ENCODE data around the gene AGMO. TPM values are rescaled to one million over a fixed set of nuclear protein-coding genes. Genes with fewer than 3 reads are reported as not detected.

The AGMO gene
- total RNA-seq, 1 donor from 2014 or later: 0.98 TPM

- TF ChIP-seq CTCF (IDR thresholded peaks at IDR 0.05): no peak
- no peak for TF ChIP-seq POLR2A (IDR thresholded peaks at IDR 0.05)
- TF ChIP-seq POLR2AphosphoS5 (IDR thresholded peaks at IDR 0.05; ENCODE audit: insufficient read depth in 1 of 2, low read depth in 1 of 2): no peak
- no peak overlapping the region for H3K4me3 ChIP-seq
- no peaks in the 10 kb centered on the region for H3K27me3 ChIP-seq
- H3K4me1 ChIP-seq: peaks cover 5% of the 10 kb centered on the region
- H3K27ac ChIP-seq: peak overlapping the region; percentile 17
- no peaks in the 10 kb centered on the region for H3K36me3 ChIP-seq
- no peak for DNase-seq (ENCODE audit: extremely low spot score in 2 of 2)
- H3K9me3 ChIP-seq: no peaks in the 10 kb centered on the region
- intact Hi-C loops (cut with DNase I): no loop called here
Measured at GRCh38 chr7:15463801-15464666, 97.8 kb downstream of the AGMO start.

GRCh38 chr7:15462721-15463389, 99.0 kb downstream of the AGMO start:
- Histone ChIP-seq H3K9me3 (no peaks in the 10 kb centered on the region), H3K27ac (no peak overlapping the region), H3K4me1 (peaks cover 5% of the 10 kb centered on the region), H3K36me3 (no peaks in the 10 kb centered on the region), H3K4me3 (no peak overlapping the region), H3K27me3 (no peaks in the 10 kb centered on the region)
- TF ChIP-seq POLR2A (IDR thresholded peaks at IDR 0.05) (no peak), POLR2AphosphoS5 (IDR thresholded peaks at IDR 0.05; ENCODE audit: insufficient read depth in 1 of 2, low read depth in 1 of 2) (no peak), CTCF (IDR thresholded peaks at IDR 0.05) (no peak)
- no peak for DNase-seq (ENCODE audit: extremely low spot score in 2 of 2)
- intact Hi-C loops (cut with DNase I): no loop called here

GRCh38 chr7:15461576-15461975, 100.2 kb downstream of the AGMO start:
- H3K4me1 ChIP-seq: peaks cover 5% of the 10 kb centered on the region
- no peaks in the 10 kb centered on the region for H3K36me3 ChIP-seq
- H3K27me3 ChIP-seq: no peaks in the 10 kb centered on the region
- TF ChIP-seq POLR2A (IDR thresholded peaks at IDR 0.05): no peak
- H3K27ac ChIP-seq: no peak overlapping the region
- intact Hi-C loops (cut with DNase I): no loop called here
- no peak overlapping the region for H3K4me3 ChIP-seq
- DNase-seq (ENCODE audit: extremely low spot score in 2 of 2): no peak
- H3K9me3 ChIP-seq: no peaks in the 10 kb centered on the region

GRCh38 chr7:15459018-15459615, 102.7 kb downstream of the AGMO start:
- Histone ChIP-seq H3K36me3 (no peaks in the 10 kb centered on the region), H3K27ac (no peak overlapping the region), H3K4me3 (no peak overlapping the region), H3K4me1 (no peaks in the 10 kb centered on the region), H3K9me3 (no peaks in the 10 kb centered on the region), H3K27me3 (no peaks in the 10 kb centered on the region)
- intact Hi-C loops (cut with DNase I): no loop called here
- TF ChIP-seq POLR2AphosphoS5 (IDR thresholded peaks at IDR 0.05; ENCODE audit: insufficient read depth in 1 of 2, low read depth in 1 of 2) (no peak), POLR2A (IDR thresholded peaks at IDR 0.05) (no peak), CTCF (IDR thresholded peaks at IDR 0.05) (no peak)
- DNase-seq (ENCODE audit: extremely low spot score in 2 of 2): no peak

- Histone ChIP-seq H3K27me3 (no peaks in the 10 kb centered on the region), H3K27ac (no peak overlapping the region), H3K4me3 (no peak overlapping the region), H3K9me3 (no peaks in the 10 kb centered on the region), H3K36me3 (no peaks in the 10 kb centered on the region), H3K4me1 (no peaks in the 10 kb centered on the region)
- TF ChIP-seq POLR2AphosphoS5 (IDR thresholded peaks at IDR 0.05; ENCODE audit: insufficient read depth in 1 of 2, low read depth in 1 of 2): no peak
- TF ChIP-seq CTCF (IDR thresholded peaks at IDR 0.05): no peak
- no peak for TF ChIP-seq POLR2A (IDR thresholded peaks at IDR 0.05)
- intact Hi-C loops (cut with DNase I): no loop called here
- no peak for DNase-seq (ENCODE audit: extremely low spot score in 2 of 2)
Measured at GRCh38 chr7:15457990-15458955, 103.5 kb downstream of the AGMO start.
